GM23338 (cell line): ENCODE data around the gene EBF4. TPM values are rescaled to one million over a fixed set of nuclear protein-coding genes. Genes with fewer than 3 reads are reported as not detected.

Experiments used
- ATAC-seq: fragments of 200-7000 bp; cut with Tn5 transposase; 3 replicates; pipeline ENCODE4 v1.9.1; 2020
- DNase-seq: peaks from one replicate; pipeline ENCODE4 v3.0.0-alpha.2; 2015; ENCODE audit warnings: low spot score
- H2AFZ ChIP-seq: fragments of 200-600 bp; sonication (generic); 2 replicates; pipeline ENCODE4 v1.8.0; 2016; ENCODE audit warnings: antibody characterized with exemption, mild to moderate bottlenecking, moderate library complexity
- H3F3A ChIP-seq: fragments of 200-600 bp; sonication (generic); replicated peaks from 2 replicates; pipeline ENCODE4 v1.8.0; 2017; ENCODE audit warnings: antibody characterized with exemption, mixed run types, low read depth
- H3K27ac ChIP-seq: fragments of 200-600 bp; sonication (generic); 2 replicates; pipeline ENCODE4 v1.6.1; 2016; ENCODE audit warnings: low read depth
- H3K27me3 ChIP-seq: fragments of 200-600 bp; sonication (generic); 2 replicates; pipeline ENCODE4 v1.8.0; 2016; ENCODE audit warnings: mild to moderate bottlenecking, mixed run types, moderate library complexity; ENCODE audit not compliant: insufficient read depth
- H3K36me3 ChIP-seq: fragments of 200-600 bp; sonication (generic); 2 replicates; pipeline ENCODE4 v1.8.0; 2016; ENCODE audit warnings: mild to moderate bottlenecking; ENCODE audit not compliant: insufficient read depth
- H3K4me1 ChIP-seq: fragments of 200-600 bp; sonication (generic); 2 replicates; pipeline ENCODE4 v1.8.0; 2016; ENCODE audit warnings: mild to moderate bottlenecking, moderate library complexity; ENCODE audit not compliant: insufficient read depth
- H3K4me2 ChIP-seq: fragments of 200-600 bp; sonication (generic); 2 replicates; pipeline ENCODE4 v1.7.1; 2017; ENCODE audit warnings: mixed run types
- H3K4me3 ChIP-seq: fragments of 200-600 bp; sonication (generic); 2 replicates; pipeline ENCODE4 v1.6.1; 2016; ENCODE audit warnings: mixed run types
- H3K79me2 ChIP-seq: fragments of 200-600 bp; sonication (generic); replicated peaks from 2 replicates; pipeline ENCODE4 v1.8.0; 2017; ENCODE audit warnings: mild to moderate bottlenecking; ENCODE audit not compliant: insufficient read depth
- H3K9me2 ChIP-seq: fragments of 200-600 bp; sonication (generic); 2 replicates; pipeline ENCODE4 v1.8.0; 2017; ENCODE audit not compliant: insufficient read depth
- H4K20me1 ChIP-seq: fragments of 200-600 bp; sonication (generic); replicated peaks from 2 replicates; pipeline ENCODE4 v1.8.0; 2017; ENCODE audit warnings: mild to moderate bottlenecking; ENCODE audit not compliant: insufficient read depth
- H3K27ac Mint-ChIP-seq: 2 replicates; pipeline ENCODE4 v1.8.0; 2020; ENCODE audit warnings: inconsistent platforms, mild to moderate bottlenecking, moderate library complexity, mixed read lengths
- H3K27me3 Mint-ChIP-seq: 3 replicates; pipeline ENCODE4 v1.8.0; 2022; ENCODE audit warnings: low read depth, mild to moderate bottlenecking, moderate library complexity, mixed read lengths, inconsistent platforms; ENCODE audit not compliant: insufficient read depth, poor library complexity
- H3K36me3 Mint-ChIP-seq: 3 replicates; pipeline ENCODE4 v1.8.0; 2021; ENCODE audit warnings: low read depth, mild to moderate bottlenecking, inconsistent platforms, moderate library complexity, mixed read lengths
- H3K4me1 Mint-ChIP-seq: 3 replicates; pipeline ENCODE4 v1.8.0; 2020; ENCODE audit warnings: mild to moderate bottlenecking, inconsistent platforms, mixed read lengths
- H3K4me3 Mint-ChIP-seq: 3 replicates; pipeline ENCODE4 v1.8.0; 2021; ENCODE audit warnings: moderate library complexity, mild to moderate bottlenecking, inconsistent platforms, mixed read lengths
- H3K9me3 Mint-ChIP-seq: 3 replicates; pipeline ENCODE4 v1.8.0; 2020; ENCODE audit warnings: moderate library complexity, mild to moderate bottlenecking, inconsistent platforms, mixed read lengths
- CTCF ChIP-seq, 2 experiments: fragments of 200-600 bp in 1 of 2; sonication (generic) in 1 of 2; conservative IDR thresholded peaks; 2 replicates each; pipeline versions ENCODE4 v1.5.1 to v1.6.1; 2016 to 2017; ENCODE audit warnings: antibody characterized with exemption in 2 of 2, low read depth in 2 of 2, mild to moderate bottlenecking in 2 of 2, moderate library complexity in 1 of 2
- ETS1 ChIP-seq: IDR thresholded peaks from 2 replicates; pipeline ENCODE4 v1.6.1; 2016; ENCODE audit warnings: antibody characterized with exemption
- EZH2 ChIP-seq: fragments of 200-600 bp; sonication (generic); IDR thresholded peaks from one replicate; pipeline ENCODE4 v1.8.0; 2017; ENCODE audit warnings: antibody characterized with exemption, mild to moderate bottlenecking, low read depth; ENCODE audit not compliant: unreplicated experiment
- EZH2phosphoT487 ChIP-seq: fragments of 200-600 bp; sonication (generic); IDR thresholded peaks from one replicate; pipeline ENCODE4 v1.8.1; 2018; ENCODE audit warnings: antibody characterized with exemption; ENCODE audit not compliant: unreplicated experiment
- NANOG ChIP-seq: IDR thresholded peaks from 2 replicates; pipeline ENCODE4 v1.6.1; 2016; ENCODE audit warnings: antibody characterized with exemption, borderline replicate concordance
- STAT1 ChIP-seq: IDR thresholded peaks from one replicate; pipeline ENCODE4 v1.6.1; 2016; ENCODE audit warnings: antibody characterized with exemption; ENCODE audit not compliant: unreplicated experiment
- ZNF114 ChIP-seq: fragments of 250-450 bp; sonication (Bioruptor Pico); IDR thresholded peaks from 2 replicates; pipeline ENCODE4 v1.5.0; 2020; ENCODE audit warnings: mild to moderate bottlenecking, moderate library complexity
- ZNF331 ChIP-seq: fragments of 250-450 bp; sonication (Bioruptor Pico); IDR thresholded peaks from 2 replicates; pipeline ENCODE4 v1.5.0; 2020; ENCODE audit warnings: low read depth, mild to moderate bottlenecking, moderate library complexity
- ZNF462 ChIP-seq: fragments of 250-450 bp; sonication (Bioruptor Pico); IDR thresholded peaks from 2 replicates; pipeline ENCODE4 v1.5.0; 2020; ENCODE audit warnings: mild to moderate bottlenecking, moderate library complexity
- polyA plus RNA-seq: library from polyadenylated mRNA; unstranded; fragments of >200 nt; fragmentation: Nextera tagmentation; extraction: Ambion mirVana; gene quantifications from 2 replicates; pipeline ENCODE4 v1.2.1, GENCODE V29; 2016
- total RNA-seq: library from RNA; depleted of rRNA; stranded (reverse); fragments of >200 nt; shearing (Covaris generic); gene quantifications from 2 replicates; pipeline ENCODE4 v1.2.3, GENCODE V29; 2014

EBF4 gene
- total and polyA plus RNA-seq, 2 experiments from 2014 or later, result 0.66 to 1.6 TPM

GRCh38 chr20:2734899-2735298 lies 42.3 kb downstream of the EBF4 start:
- no peaks in the 10 kb centered on the region for H4K20me1 ChIP-seq
- no peak for ATAC-seq
- Mint-ChIP-seq H3K27ac (no peak overlapping the region), H3K9me3 (peaks cover 15% of the 10 kb centered on the region), H3K4me1 (peaks cover 16% of the 10 kb centered on the region), H3K27me3 (peaks cover 11% of the 10 kb centered on the region), H3K4me3 (no peak overlapping the region), H3K36me3 (no peaks in the 10 kb centered on the region; the same call in 1 of the 3 replicates)
- H3K27ac ChIP-seq, result no peak overlapping the region
- no peak overlapping the region for H3K4me3 ChIP-seq
- H3K4me2 ChIP-seq, result no peak overlapping the region
- no peaks in the 10 kb centered on the region; the same call in 1 of the 2 replicates for H3K9me2 ChIP-seq
- no peak for TF ChIP-seq ZNF331 (CRISPR knock-in tag)
- no peak overlapping the region for H2AFZ ChIP-seq
- H3K79me2 ChIP-seq, result no peaks in the 10 kb centered on the region
- H3K36me3 ChIP-seq, result no peaks in the 10 kb centered on the region
- H3K4me1 ChIP-seq, result peaks cover 14% of the 10 kb centered on the region
- no peak for DNase-seq
- no peaks in the 10 kb centered on the region for H3F3A ChIP-seq
- peaks cover 4% of the 10 kb centered on the region; the same call in 1 of the 2 replicates for H3K27me3 ChIP-seq

- Mint-ChIP-seq H3K9me3 (peaks cover 15% of the 10 kb centered on the region), H3K36me3 (no peaks in the 10 kb centered on the region; the same call in 1 of the 3 replicates), H3K4me3 (no peak overlapping the region), H3K27me3 (peaks cover 7% of the 10 kb centered on the region), H3K27ac (no peak overlapping the region), H3K4me1 (peaks cover 16% of the 10 kb centered on the region)
- no peaks in the 10 kb centered on the region for H3K79me2 ChIP-seq
- no peak overlapping the region for H3K27ac ChIP-seq
- no peak overlapping the region for H3K4me2 ChIP-seq
- H3K9me2 ChIP-seq, result no peaks in the 10 kb centered on the region; the same call in 1 of the 2 replicates
- ATAC-seq, result no peak
- no peaks in the 10 kb centered on the region for H3F3A ChIP-seq
- no peaks in the 10 kb centered on the region for H4K20me1 ChIP-seq
- no peaks in the 10 kb centered on the region for H3K36me3 ChIP-seq
- peaks cover 7% of the 10 kb centered on the region for H3K27me3 ChIP-seq
- H3K4me3 ChIP-seq, result no peak overlapping the region
- peaks cover 14% of the 10 kb centered on the region; the same call in 1 of the 2 replicates for H3K4me1 ChIP-seq
- H2AFZ ChIP-seq, result no peak overlapping the region
- DNase-seq, result no peak
- TF ChIP-seq STAT1, result no peak
- TF ChIP-seq CTCF (conservative IDR thresholded peaks at IDR 0.05; ENCODE audit: low read depth in 2 of 2), result no peak
- no peak for TF ChIP-seq ETS1
- TF ChIP-seq ZNF114 (CRISPR knock-in tag), result no peak
- TF ChIP-seq EZH2, result no peak
- no peak for TF ChIP-seq NANOG
- no peak for TF ChIP-seq ZNF462 (CRISPR knock-in tag)
- TF ChIP-seq EZH2phosphoT487, result no peak
Measured at GRCh38 chr20:2736441-2736840, 43.9 kb downstream of the EBF4 start.
